Measurements from ENCODE around the gene GOSR1.
"Not testable (repeated sequence)": the region's sequence is repeated elsewhere in the genome, so short reads cannot be mapped to it uniquely, and the experiment has no call there.

Gene GOSR1

GRCh38 chr17:30520436-30520835, 43.2 kb downstream of the GOSR1 start:
- H3K27me3 ChIP-seq (ENCODE audit: insufficient read depth, poor library complexity, severe bottlenecking): no peaks in the 10 kb centered on the region
- no peak overlapping the region for H3K4me3 ChIP-seq (replicated peaks; ENCODE audit: insufficient read depth, low read length)
- TF ChIP-seq GABPA (IDR thresholded peaks at IDR 0.05; ENCODE audit: low read depth) (no peak), REST (IDR thresholded peaks at IDR 0.05; ENCODE audit: insufficient replicate concordance, low read depth) (no peak), POLR2AphosphoS5 (IDR thresholded peaks at IDR 0.05; ENCODE audit: low read depth) (no peak), SPI1 (IDR thresholded peaks at IDR 0.05; ENCODE audit: borderline replicate concordance, low read depth) (no peak), CTCF (IDR thresholded peaks at IDR 0.05; ENCODE audit: insufficient read depth, low read length) (no peak)
- no peak for DNase-seq (ENCODE audit: low read depth in 1 of 2, low spot score in 1 of 2)
- H3K27ac ChIP-seq (replicated peaks): no peak overlapping the region

- Histone ChIP-seq H3K27ac (replicated peaks) (no peak overlapping the region), H3K4me3 (replicated peaks; ENCODE audit: insufficient read depth, low read length) (no peak overlapping the region), H3K27me3 (ENCODE audit: insufficient read depth, poor library complexity, severe bottlenecking) (no peaks in the 10 kb centered on the region)
- no peak for TF ChIP-seq REST (IDR thresholded peaks at IDR 0.05; ENCODE audit: insufficient replicate concordance, low read depth)
- no peak for TF ChIP-seq CTCF (IDR thresholded peaks at IDR 0.05; ENCODE audit: insufficient read depth, low read length)
- TF ChIP-seq POLR2AphosphoS5 (IDR thresholded peaks at IDR 0.05; ENCODE audit: low read depth): no peak
- TF ChIP-seq SPI1 (IDR thresholded peaks at IDR 0.05; ENCODE audit: borderline replicate concordance, low read depth): no peak
- no peak for TF ChIP-seq GABPA (IDR thresholded peaks at IDR 0.05; ENCODE audit: low read depth)
- no peak for DNase-seq (ENCODE audit: low read depth in 1 of 2, low spot score in 1 of 2)
Measured at GRCh38 chr17:30520882-30521281, 43.7 kb downstream of the GOSR1 start.

- no peak for DNase-seq (ENCODE audit: low read depth in 1 of 2, low spot score in 1 of 2)
- H3K27me3 ChIP-seq (ENCODE audit: insufficient read depth, poor library complexity, severe bottlenecking): no peaks in the 10 kb centered on the region
- TF ChIP-seq CTCF (IDR thresholded peaks at IDR 0.05; ENCODE audit: insufficient read depth, low read length) (no peak), GABPA (IDR thresholded peaks at IDR 0.05; ENCODE audit: low read depth) (no peak), POLR2AphosphoS5 (IDR thresholded peaks at IDR 0.05; ENCODE audit: low read depth) (no peak), SPI1 (IDR thresholded peaks at IDR 0.05; ENCODE audit: borderline replicate concordance, low read depth) (no peak), REST (IDR thresholded peaks at IDR 0.05; ENCODE audit: insufficient replicate concordance, low read depth) (no peak)
- no peak overlapping the region for H3K4me3 ChIP-seq (replicated peaks; ENCODE audit: insufficient read depth, low read length)
- no peak overlapping the region for H3K27ac ChIP-seq (replicated peaks)
Measured at GRCh38 chr17:30521766-30522165, 44.6 kb downstream of the GOSR1 start.

GRCh38 chr17:30523236-30523635, 46.0 kb downstream of the GOSR1 start:
- not testable (repeated sequence) for DNase-seq (ENCODE audit: low read depth in 1 of 2, low spot score in 1 of 2); H3K27ac ChIP-seq (replicated peaks); H3K27me3 ChIP-seq (ENCODE audit: insufficient read depth, poor library complexity, severe bottlenecking); H3K4me3 ChIP-seq (replicated peaks; ENCODE audit: insufficient read depth, low read length)
